GM12878 (cell line): ENCODE results near the gene ZNF397. TPM values are rescaled to one million over a fixed set of nuclear protein-coding genes. Genes with fewer than 3 reads are reported as not detected.

Source experiments
- ATAC-seq: fragments of 200-7000 bp; cut with Tn5 transposase; 3 replicates; pipeline ENCODE4 v1.9.1; 2020; ENCODE audit warnings: mild to moderate bottlenecking, moderate library complexity
- BruUV-seq: library from RNA; stranded (reverse); fragments of 400-500 nt; replicated peaks from 2 replicates; lab custom pipeline; 2021; lab: Mats Ljungman, UMichigan
- CTCF ChIA-PET: fragments of 300-600 bp; sonication (Branson Sonifier 250); formaldehyde crosslinking; extraction: SDS; loops from one replicate; lab custom pipeline; 2021; ENCODE audit warnings: inconsistent platforms; lab: Yijun Ruan, JAX
- POLR2A ChIA-PET: fragments of 350-600 bp; formaldehyde crosslinking; extraction: SDS; loops from one replicate; lab custom pipeline; 2021; ENCODE audit warnings: inconsistent platforms; lab: Charles Lee
- RAD21 ChIA-PET: fragments of 300-600 bp; sonication (Branson Sonifier 250); formaldehyde crosslinking; loops from one replicate; lab custom pipeline; 2023; ENCODE audit warnings: antibody characterized with exemption; ENCODE audit not compliant: unreplicated experiment; lab: Charles Lee
- SMC1A ChIA-PET: fragments of 300-600 bp; sonication (Branson Sonifier 250); formaldehyde crosslinking; loops from one replicate; lab custom pipeline; 2023; ENCODE audit not compliant: unreplicated experiment, uncharacterized antibody; lab: Charles Lee
- DNase-seq: peaks from one replicate; pipeline ENCODE4 v3.0.0-alpha.2; 2011; ENCODE audit warnings: low read depth, low spot score
- FAIRE-seq: peaks from 3 replicates; lab custom pipeline; 2011; peaks lifted over from hg19 to GRCh38; lab: Jason Lieb, UNC
- H2AFZ ChIP-seq: 2 replicates; pipeline ENCODE4 v1.6.0; 2011; ENCODE audit warnings: low read depth, low read length, control low read depth; ENCODE audit not compliant: control insufficient read depth
- H3K27ac ChIP-seq: 2 replicates; pipeline ENCODE4 v1.5.1; 2011; ENCODE audit warnings: control low read depth; ENCODE audit not compliant: control insufficient read depth, insufficient read depth
- H3K27me3 ChIP-seq, 2 experiments: replicated peaks in 1 of 2; 2 replicates each; pipeline versions ENCODE4 v1.6.0 to v1.6.1; 2011; ENCODE audit warnings: low read length in 1 of 2; ENCODE audit not compliant: control insufficient read depth in 2 of 2, insufficient read depth in 2 of 2
- H3K36me3 ChIP-seq, 2 experiments: 2 replicates each; pipeline ENCODE4 v1.5.1; 2011; ENCODE audit warnings: low read length in 1 of 2; ENCODE audit not compliant: control insufficient read depth in 2 of 2, insufficient read depth in 2 of 2
- H3K4me1 ChIP-seq: 2 replicates; pipeline ENCODE4 v1.6.1; 2011; ENCODE audit warnings: mild to moderate bottlenecking, low read length, moderate library complexity, mixed read lengths; ENCODE audit not compliant: control insufficient read depth, insufficient read depth
- H3K4me2 ChIP-seq: 2 replicates; pipeline ENCODE4 v1.6.0; 2011; ENCODE audit warnings: control low read depth; ENCODE audit not compliant: control insufficient read depth, insufficient read depth
- H3K4me3 ChIP-seq: fragments of 200-600 bp; sonication (generic); 2 replicates; pipeline ENCODE4 v1.5.1; 2016
- H3K79me2 ChIP-seq: 2 replicates; pipeline ENCODE4 v1.6.0; 2011; ENCODE audit warnings: low read length; ENCODE audit not compliant: control insufficient read depth, insufficient read depth
- H3K9ac ChIP-seq: 2 replicates; pipeline ENCODE4 v1.8.0; 2011; ENCODE audit warnings: low read length, control low read depth, mixed read lengths; ENCODE audit not compliant: control insufficient read depth, insufficient read depth
- H3K9me3 ChIP-seq: replicated peaks from 3 replicates; pipeline ENCODE4 v1.5.1; 2011; ENCODE audit warnings: mild to moderate bottlenecking, low read length; ENCODE audit not compliant: control insufficient read depth, insufficient read depth
- H4K20me1 ChIP-seq: 2 replicates; pipeline ENCODE4 v1.6.0; 2011; ENCODE audit not compliant: control insufficient read depth, insufficient read depth
- ATF3 ChIP-seq: IDR thresholded peaks from 2 replicates; pipeline ENCODE4 v1.6.1; 2011; ENCODE audit warnings: low read depth, mild to moderate bottlenecking, low read length, moderate library complexity, borderline replicate concordance; ENCODE audit errors: extremely low read depth
- BMI1 ChIP-seq: fragments of 450-650 bp; IDR thresholded peaks from 2 replicates; pipeline ENCODE4 v1.6.1; 2016; ENCODE audit warnings: mild to moderate bottlenecking, moderate library complexity, borderline replicate concordance
- BRCA1 ChIP-seq: IDR thresholded peaks from 2 replicates; pipeline ENCODE4 v1.6.1; 2011; ENCODE audit warnings: low read depth, low read length, improper control_type of control experiment
- CEBPZ ChIP-seq: fragments of 150-350 bp; IDR thresholded peaks from 2 replicates; pipeline ENCODE4 v1.6.1; 2016; ENCODE audit warnings: low read depth, low read length
- NRF1 ChIP-seq: conservative IDR thresholded peaks from 2 replicates; pipeline ENCODE4 v1.6.1; 2011; ENCODE audit warnings: mild to moderate bottlenecking, low read depth, low read length, improper control_type of control experiment
- PKNOX1 ChIP-seq: fragments of 450-650 bp; IDR thresholded peaks from 2 replicates; pipeline ENCODE4 v1.6.1; 2016; ENCODE audit warnings: mild to moderate bottlenecking
- RFX5 ChIP-seq: IDR thresholded peaks from 2 replicates; pipeline ENCODE4 v1.6.1; 2011; ENCODE audit warnings: low read depth, low read length, improper control_type of control experiment
- SIX5 ChIP-seq: IDR thresholded peaks from 2 replicates; pipeline ENCODE4 v1.6.1; 2011; ENCODE audit warnings: mild to moderate bottlenecking, low read depth, low read length, moderate library complexity; ENCODE audit not compliant: severe bottlenecking
- SMC3 ChIP-seq: IDR thresholded peaks from 2 replicates; pipeline ENCODE4 v1.6.1; 2011; ENCODE audit warnings: low read length, improper control_type of control experiment, borderline replicate concordance
- SRF ChIP-seq, 2 experiments: IDR thresholded peaks; 2 replicates each; pipeline ENCODE4 v1.6.1; 2011; ENCODE audit warnings: low read depth in 2 of 2, low read length in 2 of 2, mild to moderate bottlenecking in 1 of 2, moderate library complexity in 1 of 2
- YBX1 ChIP-seq: fragments of 450-650 bp; IDR thresholded peaks from 2 replicates; pipeline ENCODE4 v1.6.1; 2016; ENCODE audit warnings: antibody characterized with exemption
- WGBS: methylation state at CpG from one replicate; pipeline ENCODE4 v1.1.6; 2016; ENCODE audit warnings: low lambda C conversion rate; ENCODE audit not compliant: insufficient replicate concordance, insufficient coverage; ENCODE audit errors: missing lambda C conversion rate; 5-methylcytosine and 5-hydroxymethylcytosine counted together
- in situ Hi-C: fragments of 300-500 bp; cut with MboI; formaldehyde crosslinking; loops from 9 replicates; pipeline ENCODE4 v1.14.3; 2018; ENCODE audit warnings: mixed read lengths
- intact Hi-C: fragments of 100-400 bp; cut with micrococcal nuclease; formaldehyde crosslinking; loops from one replicate; pipeline ENCODE4 v1.14.2; 2022; ENCODE audit not compliant: unreplicated experiment
- polyA plus RNA-seq, 11 experiments: library from polyadenylated mRNA; depleted of rRNA in 4 of 11; unstranded in 6 of 11; stranded (reverse) in 5 of 11; fragments of >200 nt; fragmentation: Nextera tagmentation in 4 of 11; fragmentation: Illumina TruSeq in 1 of 11; extraction: Ambion mirVana in 4 of 11; extraction: Trizol in 1 of 11; gene quantifications; 1 replicate in 1 of 11; 2 replicates in 10 of 11; pipeline versions ENCODE4 v1.2.1 to v1.2.3, GENCODE V29; 2011 to 2016; ENCODE audit warnings: inconsistent platforms in 2 of 11, missing spikeins in 2 of 11, low read depth in 1 of 11
- total RNA-seq, 4 experiments: library from RNA; depleted of rRNA in 3 of 4; stranded (reverse); fragments of >200 nt in 3 of 4; fragmentation: Illumina TruSeq in 1 of 4; extraction: Trizol in 1 of 4; gene quantifications; 2 replicates each; pipeline versions ENCODE4 v1.2.1 to v1.2.3, GENCODE V29; 2013 to 2021

The ZNF397 gene
- total and polyA plus RNA-seq, 10 of the 15 experiments (the other 5 are each of a cell fraction or from before 2014, with no cell fraction given), result 5.2 to 13.3 (median 10.8) TPM

GRCh38 chr18:35268821-35269220 is 28.0 kb downstream of the ZNF397 start:
- Histone ChIP-seq H3K9ac (no peak overlapping the region), H3K79me2 (no peaks in the 10 kb centered on the region), H3K9me3 (peaks cover 11% of the 10 kb centered on the region; the same call in 2 of the 3 replicates), H3K27ac (no peak overlapping the region), H3K36me3 (no peaks in the 10 kb centered on the region), H3K4me1 (no peaks in the 10 kb centered on the region), H4K20me1 (no peaks in the 10 kb centered on the region), H3K4me2 (no peak overlapping the region), H3K4me3 (no peak overlapping the region), H2AFZ (no peak overlapping the region), H3K27me3 (no peaks in the 10 kb centered on the region)
- 3% methylated on average over 2 of the region's 2 CpGs for WGBS
- ChIA-PET SMC1A (interaction anchor here (1.0 to 1.3 kb wide), 2 partner anchors 15 to 52 kb away, joined by 3 to 5 read pairs; no protein-coding TSS in a partner anchor), CTCF (interaction anchor here (1.0 kb wide), 1 partner anchor 20 kb away, joined by 3 read pairs; no protein-coding TSS in a partner anchor), RAD21 (no interaction called here), POLR2A (no interaction called here)
- BruUV-seq, result no TSS peak
- DNase-seq (no peak), ATAC-seq (no peak), FAIRE-seq (no peak)
- in situ Hi-C loops (no loop called here), intact Hi-C loops (no loop called here)
- TF ChIP-seq SRF (IDR thresholded peaks at IDR 0.05; ENCODE audit: low read depth in 2 of 2, low read length in 2 of 2) (no peak), ATF3 (no peak), PKNOX1 (no peak)

- in situ Hi-C loops, result no loop called here
- FAIRE-seq, result no peak
Observed at GRCh38 chr18:35271656-35272055, 30.8 kb downstream of the ZNF397 start.

More at GRCh38 chr18:35271656-35272055, 30.8 kb downstream of the ZNF397 start:
- TF ChIP-seq BMI1 (no peak), PKNOX1 (no peak), RFX5 (no peak), SMC3 (no peak), BRCA1 (no peak), SIX5 (no peak), YBX1 (no peak), CEBPZ (no peak), NRF1 (no peak)
- TF ChIP-seq, all 136 proteins: peak for 0
- Histone ChIP-seq H3K4me3 (no peak overlapping the region), H4K20me1 (no peaks in the 10 kb centered on the region), H3K9ac (no peak overlapping the region), H3K9me3 (peaks cover 11% of the 10 kb centered on the region; the same call in 2 of the 3 replicates), H3K36me3 (no peaks in the 10 kb centered on the region), H3K4me1 (no peaks in the 10 kb centered on the region), H3K79me2 (no peaks in the 10 kb centered on the region), H3K27ac (no peak overlapping the region), H2AFZ (no peak overlapping the region), H3K27me3 (no peaks in the 10 kb centered on the region), H3K4me2 (no peak overlapping the region)
- SMC1A ChIA-PET, result no interaction called here
- intact Hi-C loops, result no loop called here
- WGBS, result 92% methylated on average over 24 of the region's 35 CpGs
- CTCF ChIA-PET, result no interaction called here
- ATAC-seq (no peak), DNase-seq (no peak)
- BruUV-seq, result no TSS peak
- RAD21 ChIA-PET, result no interaction called here
- POLR2A ChIA-PET, result no interaction called here
